Measurements from ENCODE around the gene VAV2.

VAV2 gene

DNA sequence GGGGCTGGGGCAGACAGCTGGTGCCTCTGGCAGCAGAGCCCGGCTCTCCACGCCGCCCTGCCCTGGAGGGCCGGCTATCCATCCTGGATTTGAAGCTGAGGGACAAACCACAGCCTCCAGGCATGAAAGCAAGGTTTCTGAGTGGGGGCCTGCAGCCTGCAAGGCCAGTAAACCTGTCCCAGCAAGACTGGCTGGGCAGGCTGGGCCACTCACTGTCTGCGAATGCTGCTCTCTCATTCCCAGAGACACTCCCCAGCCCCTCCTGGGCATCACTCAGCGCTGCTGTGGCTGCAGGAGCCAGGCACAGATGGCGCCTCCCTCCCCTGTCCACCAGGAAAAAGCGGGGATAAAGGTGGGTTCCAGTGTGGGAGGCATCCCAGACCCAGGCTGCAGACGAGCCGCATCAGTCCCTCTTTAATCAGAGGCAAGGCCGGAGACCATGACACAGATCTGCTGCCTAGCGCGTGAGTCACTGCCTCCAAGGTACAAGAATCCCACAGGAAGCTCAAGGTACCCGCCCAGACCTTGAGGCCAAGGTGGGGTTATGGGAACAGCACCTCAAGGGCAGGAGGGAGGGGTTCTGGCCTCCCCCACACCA is 118.0 kb downstream of the VAV2 start:
- TF ChIP-seq, protein P1, sequence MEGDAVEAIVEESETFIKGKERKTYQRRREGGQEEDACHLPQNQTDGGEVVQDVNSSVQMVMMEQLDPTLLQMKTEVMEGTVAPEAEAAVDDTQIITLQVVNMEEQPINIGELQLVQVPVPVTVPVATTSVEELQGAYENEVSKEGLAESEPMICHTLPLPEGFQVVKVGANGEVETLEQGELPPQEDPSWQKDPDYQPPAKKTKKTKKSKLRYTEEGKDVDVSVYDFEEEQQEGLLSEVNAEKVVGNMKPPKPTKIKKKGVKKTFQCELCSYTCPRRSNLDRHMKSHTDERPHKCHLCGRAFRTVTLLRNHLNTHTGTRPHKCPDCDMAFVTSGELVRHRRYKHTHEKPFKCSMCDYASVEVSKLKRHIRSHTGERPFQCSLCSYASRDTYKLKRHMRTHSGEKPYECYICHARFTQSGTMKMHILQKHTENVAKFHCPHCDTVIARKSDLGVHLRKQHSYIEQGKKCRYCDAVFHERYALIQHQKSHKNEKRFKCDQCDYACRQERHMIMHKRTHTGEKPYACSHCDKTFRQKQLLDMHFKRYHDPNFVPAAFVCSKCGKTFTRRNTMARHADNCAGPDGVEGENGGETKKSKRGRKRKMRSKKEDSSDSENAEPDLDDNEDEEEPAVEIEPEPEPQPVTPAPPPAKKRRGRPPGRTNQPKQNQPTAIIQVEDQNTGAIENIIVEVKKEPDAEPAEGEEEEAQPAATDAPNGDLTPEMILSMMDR (IDR thresholded peaks at IDR 0.05; ENCODE audit: low read depth, low read length) = no peak
- H3K4me3 ChIP-seq (ENCODE audit: low read depth, low read length) = no peak overlapping the region

DNA sequence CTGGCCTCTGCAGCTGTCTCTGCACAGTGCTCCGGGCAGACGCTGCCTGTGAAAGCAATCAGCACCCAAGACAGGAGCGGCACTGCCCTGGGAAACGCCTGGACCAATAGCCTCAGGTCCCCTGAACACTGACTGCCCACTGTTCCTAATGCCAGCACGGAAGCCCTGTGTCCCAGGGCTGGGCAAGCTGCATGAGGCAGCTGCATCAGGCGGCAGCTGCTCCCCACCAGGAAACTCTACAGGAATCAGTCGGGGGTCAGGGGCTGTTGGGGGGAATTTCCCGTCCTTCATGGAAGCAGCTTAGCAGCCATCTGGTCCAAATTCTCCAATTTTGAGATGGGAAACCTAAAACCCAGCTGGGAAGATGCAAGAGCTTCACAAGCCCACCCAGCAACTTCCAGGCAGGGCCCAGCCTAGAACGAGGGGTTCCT is 118.6 kb downstream of the VAV2 start:
- TF ChIP-seq, protein P1 (IDR thresholded peaks at IDR 0.05; ENCODE audit: low read depth, low read length) = no peak
- no peak overlapping the region for H3K4me3 ChIP-seq (ENCODE audit: low read depth, low read length)

GRCh38 chr9:133873009-133873408 is 119.1 kb downstream of the VAV2 start:
- TF ChIP-seq, protein P1 (IDR thresholded peaks at IDR 0.05; ENCODE audit: low read depth, low read length) = no peak
- H3K4me3 ChIP-seq (ENCODE audit: low read depth, low read length) = no peak overlapping the region

- H3K4me3 ChIP-seq (ENCODE audit: low read depth, low read length) = no peak overlapping the region
- TF ChIP-seq, protein P1 (IDR thresholded peaks at IDR 0.05; ENCODE audit: low read depth, low read length) = no peak
These were observed 121.2 kb downstream of the VAV2 start for GRCh38 chr9:133870598-133871595.

GRCh38 chr9:133869674-133870405 is 122.3 kb downstream of the VAV2 start:
- TF ChIP-seq, protein P1 (IDR thresholded peaks at IDR 0.05; ENCODE audit: low read depth, low read length) = no peak
- no peak overlapping the region for H3K4me3 ChIP-seq (ENCODE audit: low read depth, low read length)

GRCh38 chr9:133868203-133868602 is 123.9 kb downstream of the VAV2 start:
- TF ChIP-seq, protein P1 (IDR thresholded peaks at IDR 0.05; ENCODE audit: low read depth, low read length) = no peak
- no peak overlapping the region for H3K4me3 ChIP-seq (ENCODE audit: low read depth, low read length)
